ENCODE results near the gene MDK.

- no peak for TF ChIP-seq TAF1 (IDR thresholded peaks at IDR 0.05; ENCODE audit: low read depth, low read length)
- no peak for TF ChIP-seq POLR2A (IDR thresholded peaks at IDR 0.05; ENCODE audit: low read depth, low read length)
- TF ChIP-seq POLR2AphosphoS5 (IDR thresholded peaks at IDR 0.05; ENCODE audit: low read depth, low read length): no peak
- no peak for TF ChIP-seq PAX5 (IDR thresholded peaks at IDR 0.05; ENCODE audit: insufficient read depth, low read length, severe bottlenecking)
- no peak for TF ChIP-seq POU2F2 (IDR thresholded peaks at IDR 0.05; ENCODE audit: low read depth, low read length)
Observed at GRCh38 chr11:46413760-46414465, 32.4 kb downstream of the MDK start.
